Measurements from ENCODE around the gene DOK5. TPM values are rescaled to one million over a fixed set of nuclear protein-coding genes. Genes with fewer than 3 reads are reported as not detected.

Gene DOK5
- total and polyA plus RNA-seq, 2 of the 4 experiments (the other 2 are of a cell fraction), result 2.8 to 3.9 TPM

DNA sequence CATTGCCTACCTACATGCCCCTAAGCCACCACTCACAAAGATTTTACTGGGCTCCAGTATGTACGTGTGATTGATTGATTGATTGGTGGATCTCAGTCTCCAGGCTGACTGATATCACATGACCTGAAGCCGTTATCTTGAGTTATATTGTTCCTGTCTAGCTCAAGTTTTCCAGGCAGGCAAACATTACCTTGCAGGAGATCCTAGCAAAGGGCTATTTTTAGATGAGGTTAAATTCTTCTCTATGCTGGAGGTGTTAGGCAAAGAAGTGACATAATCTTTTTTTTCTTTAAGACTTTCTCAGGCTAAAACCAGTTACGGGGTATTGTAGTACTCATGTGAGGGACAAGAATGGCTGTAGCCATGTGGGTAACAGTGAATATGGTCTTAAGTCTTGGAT, 125.2 kb downstream of the DOK5 start:
- Histone ChIP-seq H3K23ac (ENCODE audit: low read depth, low read length) (no peak overlapping the region), H2BK15ac (ENCODE audit: low read depth, low read length) (no peak overlapping the region), H2AK9ac (replicated peaks; ENCODE audit: low read depth, low read length, poor library complexity) (no peak overlapping the region), H2BK120ac (ENCODE audit: low read depth, low read length) (no peak overlapping the region), H3K79me1 (ENCODE audit: low read depth in 1 of 2, low read length in 2 of 2) (no peaks in the 10 kb centered on the region), H2AFZ (replicated peaks; ENCODE audit: low read length, poor library complexity) (no peak overlapping the region), H3K36me3 (ENCODE audit: control insufficient read depth, insufficient read depth, low read length) (no peaks in the 10 kb centered on the region), H3K56ac (ENCODE audit: extremely low read depth, insufficient read depth, low read length) (no peak overlapping the region), H3K27ac (ENCODE audit: insufficient read depth, low read length) (no peak overlapping the region), H2BK5ac (ENCODE audit: low read depth, low read length, poor library complexity, severe bottlenecking) (no peak overlapping the region), H3K9me3 (ENCODE audit: control insufficient read depth, insufficient read depth, low read length) (no peaks in the 10 kb centered on the region; the same call in 1 of the 2 replicates), H3K27me3 (ENCODE audit: control insufficient read depth, insufficient read depth, low read length) (no peaks in the 10 kb centered on the region), H2BK20ac (ENCODE audit: low read depth, low read length) (no peak overlapping the region), H3K14ac (replicated peaks; ENCODE audit: low read depth, low read length) (no peak overlapping the region), H4K20me1 (ENCODE audit: insufficient read depth, low read length) (no peaks in the 10 kb centered on the region), H3K4ac (ENCODE audit: low read depth, low read length) (no peak overlapping the region), H3K4me2 (ENCODE audit: low read depth, low read length) (no peak overlapping the region), H4K91ac (ENCODE audit: insufficient read depth, low read depth, low read length) (no peak overlapping the region), H3K4me3 (ENCODE audit: insufficient read depth, low read depth, low read length) (no peak overlapping the region), H2AK5ac (ENCODE audit: low read depth, low read length) (no peak overlapping the region), H4K5ac (ENCODE audit: low read depth, low read length) (no peak overlapping the region), H3K18ac (ENCODE audit: low read depth, low read length) (no peak overlapping the region), H3K4me1 (ENCODE audit: control insufficient read depth, insufficient read depth, low read length) (no peaks in the 10 kb centered on the region), H3K9me1 (ENCODE audit: insufficient read depth, low read length) (no peaks in the 10 kb centered on the region), H3K9ac (ENCODE audit: low read depth, low read length) (no peak overlapping the region), H4K8ac (ENCODE audit: low read depth in 2 of 2, low read length in 2 of 2) (no peak overlapping the region)
- in situ Hi-C loops (cut with MboI; ENCODE audit: low sequenced_read_pairs), result no loop called here
- dilution Hi-C loops (cut with HindIII; ENCODE audit: low sequenced_read_pairs, unreplicated experiment), result no loop called here
- no peak for TF ChIP-seq NFE2L2 (IDR thresholded peaks at IDR 0.05; ENCODE audit: low read depth, low read length)
- TF ChIP-seq, protein P1, sequence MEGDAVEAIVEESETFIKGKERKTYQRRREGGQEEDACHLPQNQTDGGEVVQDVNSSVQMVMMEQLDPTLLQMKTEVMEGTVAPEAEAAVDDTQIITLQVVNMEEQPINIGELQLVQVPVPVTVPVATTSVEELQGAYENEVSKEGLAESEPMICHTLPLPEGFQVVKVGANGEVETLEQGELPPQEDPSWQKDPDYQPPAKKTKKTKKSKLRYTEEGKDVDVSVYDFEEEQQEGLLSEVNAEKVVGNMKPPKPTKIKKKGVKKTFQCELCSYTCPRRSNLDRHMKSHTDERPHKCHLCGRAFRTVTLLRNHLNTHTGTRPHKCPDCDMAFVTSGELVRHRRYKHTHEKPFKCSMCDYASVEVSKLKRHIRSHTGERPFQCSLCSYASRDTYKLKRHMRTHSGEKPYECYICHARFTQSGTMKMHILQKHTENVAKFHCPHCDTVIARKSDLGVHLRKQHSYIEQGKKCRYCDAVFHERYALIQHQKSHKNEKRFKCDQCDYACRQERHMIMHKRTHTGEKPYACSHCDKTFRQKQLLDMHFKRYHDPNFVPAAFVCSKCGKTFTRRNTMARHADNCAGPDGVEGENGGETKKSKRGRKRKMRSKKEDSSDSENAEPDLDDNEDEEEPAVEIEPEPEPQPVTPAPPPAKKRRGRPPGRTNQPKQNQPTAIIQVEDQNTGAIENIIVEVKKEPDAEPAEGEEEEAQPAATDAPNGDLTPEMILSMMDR (conservative IDR thresholded peaks at IDR 0.05; ENCODE audit: low read depth, low read length), result no peak
- no peak for TF ChIP-seq RFX5 (IDR thresholded peaks at IDR 0.05; ENCODE audit: low read depth, low read length)
- TF ChIP-seq BHLHE40 (IDR thresholded peaks at IDR 0.05; ENCODE audit: low read depth, low read length), result no peak
- no peak for TF ChIP-seq CHD1 (IDR thresholded peaks at IDR 0.05; ENCODE audit: low read depth, low read length)
- no peak for TF ChIP-seq CEBPB (IDR thresholded peaks at IDR 0.05; ENCODE audit: low read depth, low read length)
- no peak for TF ChIP-seq FOS (IDR thresholded peaks at IDR 0.05; ENCODE audit: low read depth, low read length)
- no peak for TF ChIP-seq MXI1 (IDR thresholded peaks at IDR 0.05; ENCODE audit: borderline replicate concordance, low read depth, low read length)
- intact Hi-C loops (cut with micrococcal nuclease), result no loop called here
- 43% methylated on average over 1 of the region's 3 CpGs; no CpG with 5 or more reads in 1 of the 2 experiments for whole genome bisulfite sequencing, 2 experiments (ENCODE audit: extremely low coverage in 2 of 2, insufficient read length in 1 of 2)
- ChIA-PET POLR2A (ENCODE audit: unreplicated experiment) (no interaction called here), CTCF (no interaction called here)
- ATAC-seq (ENCODE audit: low read depth), result no peak
- BruUV-seq (replicated peaks), result no TSS peak
- no peak for DNase-seq
